PC-3 (cell line): ENCODE results near the gene RERE. TPM values are rescaled to one million over a fixed set of nuclear protein-coding genes. Genes with fewer than 3 reads are reported as not detected.

Source experiments
- ATAC-seq: fragments of 200-7000 bp; cut with Tn5 transposase; 2 replicates; pipeline ENCODE4 v1.9.1; 2020; ENCODE audit warnings: mild to moderate bottlenecking, moderate library complexity
- BruUV-seq: library from RNA; stranded (reverse); fragments of 400-500 nt; replicated peaks from 2 replicates; lab custom pipeline; 2021; lab: Mats Ljungman, UMichigan
- CTCF ChIA-PET: fragments of 300-600 bp; sonication (Branson Sonifier 250); formaldehyde crosslinking; loops from one replicate; lab custom pipeline; 2022; ENCODE audit warnings: antibody characterized with exemption; lab: Charles Lee
- POLR2A ChIA-PET: fragments of 300-600 bp; sonication (Branson Sonifier 250); formaldehyde crosslinking; loops from one replicate; lab custom pipeline; 2022; ENCODE audit warnings: antibody characterized with exemption; ENCODE audit not compliant: unreplicated experiment; lab: Charles Lee
- DNase-seq: peaks from one replicate; pipeline ENCODE4 v3.0.0-alpha.2; 2015
- H2AFZ ChIP-seq: fragments of 300-600 bp; sonication (generic); 2 replicates; pipeline ENCODE4 v1.6.0; 2016; ENCODE audit warnings: antibody characterized with exemption, low read length
- H3F3A ChIP-seq: fragments of 300-600 bp; sonication (generic); one replicate; pipeline ENCODE4 v1.6.0; 2017; ENCODE audit warnings: antibody characterized with exemption, low read length, control low read depth, mild to moderate bottlenecking; ENCODE audit not compliant: unreplicated experiment
- H3K27ac ChIP-seq: fragments of 300-600 bp; sonication (generic); 2 replicates; pipeline ENCODE4 v1.5.1; 2016; ENCODE audit warnings: mild to moderate bottlenecking, low read length
- H3K27me3 ChIP-seq: fragments of 300-600 bp; sonication (generic); 2 replicates; pipeline ENCODE4 v1.6.1; 2016; ENCODE audit warnings: low read length, mixed read lengths
- H3K36me3 ChIP-seq: fragments of 300-600 bp; sonication (generic); 2 replicates; pipeline ENCODE4 v1.6.1; 2016; ENCODE audit warnings: low read depth, mixed run types, low read length, mixed read lengths
- H3K4me1 ChIP-seq: fragments of 300-600 bp; sonication (generic); 2 replicates; pipeline ENCODE4 v1.5.1; 2016; ENCODE audit warnings: low read length; ENCODE audit not compliant: insufficient read depth
- H3K4me2 ChIP-seq: fragments of 300-600 bp; sonication (generic); 2 replicates; pipeline ENCODE4 v1.6.0; 2016; ENCODE audit warnings: low read length
- H3K4me3 ChIP-seq: fragments of 300-600 bp; sonication (generic); 2 replicates; pipeline ENCODE4 v1.5.1; 2016; ENCODE audit warnings: mild to moderate bottlenecking, low read length, mixed read lengths
- H3K79me2 ChIP-seq: fragments of 300-600 bp; sonication (generic); 2 replicates; pipeline ENCODE4 v1.6.1; 2017; ENCODE audit warnings: low read length, mixed read lengths
- H3K9ac ChIP-seq: fragments of 300-600 bp; sonication (generic); 2 replicates; pipeline ENCODE4 v1.6.0; 2016; ENCODE audit warnings: mild to moderate bottlenecking, low read length
- H3K9me2 ChIP-seq: fragments of 300-600 bp; sonication (generic); replicated peaks from 2 replicates; pipeline ENCODE4 v1.6.1; 2016; ENCODE audit warnings: mixed run types, low read length, mixed read lengths
- H3K9me3 ChIP-seq: fragments of 300-600 bp; sonication (generic); 2 replicates; pipeline ENCODE4 v1.6.1; 2016; ENCODE audit warnings: low read length, mixed read lengths
- H4K20me1 ChIP-seq: fragments of 300-600 bp; sonication (generic); 2 replicates; pipeline ENCODE4 v1.6.1; 2016; ENCODE audit warnings: low read length, mixed read lengths
- CTCF ChIP-seq: fragments of 300-600 bp; sonication (generic); conservative IDR thresholded peaks from 2 replicates; pipeline ENCODE4 v1.5.1; 2017; ENCODE audit warnings: antibody characterized with exemption, low read depth, mild to moderate bottlenecking, low read length
- EZH2 ChIP-seq: fragments of 300-600 bp; sonication (generic); IDR thresholded peaks from one replicate; pipeline ENCODE4 v1.6.1; 2017; ENCODE audit warnings: antibody characterized with exemption, mild to moderate bottlenecking, low read length; ENCODE audit not compliant: unreplicated experiment
- EZH2phosphoT487 ChIP-seq: fragments of 300-600 bp; sonication (generic); IDR thresholded peaks from 2 replicates; pipeline ENCODE4 v1.6.1; 2018; ENCODE audit warnings: mild to moderate bottlenecking, antibody characterized with exemption, low read length, borderline replicate concordance
- intact Hi-C: fragments of 100-400 bp; cut with micrococcal nuclease; formaldehyde crosslinking; loops from 2 replicates; pipeline ENCODE4 v1.9.0; 2023
- total RNA-seq: library from RNA; depleted of rRNA; stranded (reverse); fragments of >200 nt; gene quantifications from 2 replicates; pipeline ENCODE4 v1.2.3, GENCODE V29; 2014

The RERE gene
- total RNA-seq, 1 experiment from 2014 or later = 24.2 TPM

- intact Hi-C loops = no loop called here
- no TSS peak for BruUV-seq
- POLR2A ChIA-PET = no interaction called here
Observed at GRCh38 chr1:8536515-8536914, 280.9 kb downstream of the RERE start.

GRCh38 chr1:8533907-8534306 is 283.5 kb downstream of the RERE start:
- no peak overlapping the region for H3K9ac ChIP-seq
- POLR2A ChIA-PET = no interaction called here
- CTCF ChIA-PET = no interaction called here

More at GRCh38 chr1:8536515-8536914, 280.9 kb downstream of the RERE start:
- DNase-seq = no peak
- no peak for TF ChIP-seq EZH2phosphoT487
- TF ChIP-seq CTCF = no peak
- TF ChIP-seq EZH2 = no peak
- H4K20me1 ChIP-seq = no peaks in the 10 kb centered on the region
- no peaks in the 10 kb centered on the region for H3K79me2 ChIP-seq
- H3K4me1 ChIP-seq = peaks cover 15% of the 10 kb centered on the region
- no peaks in the 10 kb centered on the region for H3K27me3 ChIP-seq
- H3K36me3 ChIP-seq = no peaks in the 10 kb centered on the region; the same call in 1 of the 2 replicates
- H3K27ac ChIP-seq = no peak overlapping the region
- no peak overlapping the region for H3K4me3 ChIP-seq
- H3K4me2 ChIP-seq = no peak overlapping the region
- no peaks in the 10 kb centered on the region for H3F3A ChIP-seq
- no peak overlapping the region for H2AFZ ChIP-seq
- H3K9ac ChIP-seq = no peak overlapping the region
- CTCF ChIA-PET = no interaction called here
- no peaks in the 10 kb centered on the region for H3K9me3 ChIP-seq
- H3K9me2 ChIP-seq = no peaks in the 10 kb centered on the region
- no peak for ATAC-seq

More at GRCh38 chr1:8533907-8534306, 283.5 kb downstream of the RERE start:
- DNase-seq (no peak), ATAC-seq (no peak)
- H3K4me3 ChIP-seq = no peak overlapping the region
- no peaks in the 10 kb centered on the region for H3F3A ChIP-seq
- no peaks in the 10 kb centered on the region for H3K27me3 ChIP-seq
- no peak overlapping the region for H2AFZ ChIP-seq
- intact Hi-C loops = no loop called here
- H3K36me3 ChIP-seq = no peaks in the 10 kb centered on the region
- H3K4me1 ChIP-seq = no peaks in the 10 kb centered on the region
- TF ChIP-seq CTCF (no peak), EZH2 (no peak), EZH2phosphoT487 (no peak)
- no peaks in the 10 kb centered on the region for H3K9me3 ChIP-seq
- no peak overlapping the region for H3K4me2 ChIP-seq
- no peak overlapping the region for H3K27ac ChIP-seq
- BruUV-seq = no TSS peak
- H4K20me1 ChIP-seq = no peaks in the 10 kb centered on the region
- H3K9me2 ChIP-seq = no peaks in the 10 kb centered on the region
- H3K79me2 ChIP-seq = no peaks in the 10 kb centered on the region
